HL-60 (cell line): Measurements from ENCODE around the gene NEURL2.

Experiments used
- DNase-seq, 2 experiments: peaks; one replicate each; pipeline ENCODE4 v3.0.0-alpha.2; 2010 to 2020; ENCODE audit warnings: low read depth in 1 of 2, low spot score in 1 of 2
- H3K27ac ChIP-seq: fragments of 250-450 bp; sonication (Bioruptor Pico); replicated peaks from 2 replicates; pipeline ENCODE4 v1.5.1; 2020; ENCODE audit warnings: mild to moderate bottlenecking, moderate library complexity
- H3K27me3 ChIP-seq: fragments of 250-450 bp; sonication (Bioruptor Pico); 2 replicates; pipeline ENCODE4 v1.5.1; 2021; ENCODE audit warnings: mild to moderate bottlenecking, moderate library complexity; ENCODE audit not compliant: insufficient read depth, poor library complexity, severe bottlenecking
- H3K4me3 ChIP-seq: replicated peaks from 2 replicates; pipeline ENCODE4 v1.5.1; 2011; ENCODE audit warnings: mild to moderate bottlenecking, control low read depth, low read length; ENCODE audit not compliant: insufficient read depth
- GABPA ChIP-seq: IDR thresholded peaks from 2 replicates; pipeline ENCODE4 v1.6.1; 2012; ENCODE audit warnings: low read depth
- POLR2AphosphoS5 ChIP-seq: IDR thresholded peaks from 2 replicates; pipeline ENCODE4 v1.6.1; 2012; ENCODE audit warnings: low read depth
- REST ChIP-seq: IDR thresholded peaks from 2 replicates; pipeline ENCODE4 v1.6.1; 2012; ENCODE audit warnings: low read depth; ENCODE audit not compliant: insufficient replicate concordance
- SPI1 ChIP-seq: IDR thresholded peaks from 2 replicates; pipeline ENCODE4 v1.6.1; 2012; ENCODE audit warnings: low read depth, mild to moderate bottlenecking, borderline replicate concordance
- TF ChIP-seq, protein P1 (sequence below): IDR thresholded peaks from one replicate; pipeline ENCODE4 v1.5.1; 2011; ENCODE audit warnings: low read length, control low read depth, inconsistent platforms; ENCODE audit not compliant: insufficient read depth

Gene NEURL2

GRCh38 chr20:45859916-45860315 lies 31.1 kb downstream of the NEURL2 start:
- Histone ChIP-seq H3K27ac (no peak overlapping the region), H3K27me3 (no peaks in the 10 kb centered on the region), H3K4me3 (no peak overlapping the region)
- no peak for DNase-seq
- TF ChIP-seq POLR2AphosphoS5 (no peak), SPI1 (no peak), GABPA (no peak)

DNA sequence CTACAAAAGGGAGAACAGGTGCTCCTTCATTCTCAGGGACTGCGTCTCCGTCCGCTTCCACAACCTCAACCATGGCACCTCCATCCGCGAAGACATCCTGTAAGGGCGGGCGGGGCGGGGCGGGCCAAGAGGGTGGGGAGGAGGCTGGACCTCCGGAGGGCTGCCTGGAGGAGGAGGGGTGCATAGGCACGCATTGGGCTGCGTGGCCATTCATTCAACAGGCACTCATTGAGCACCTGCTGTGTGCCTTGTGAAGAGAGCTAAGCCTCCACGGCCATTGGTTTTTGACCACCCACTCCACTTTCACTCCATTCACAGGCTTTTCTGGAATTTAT lies 33.2 kb downstream of the NEURL2 start:
- Histone ChIP-seq H3K27ac (peak overlapping the region; percentile 77), H3K4me3 (peak overlapping the region; percentile 94), H3K27me3 (no peaks in the 10 kb centered on the region)
- no peak for DNase-seq
- TF ChIP-seq SPI1 = no peak
- TF ChIP-seq POLR2AphosphoS5 = no peak
- TF ChIP-seq, protein P1, sequence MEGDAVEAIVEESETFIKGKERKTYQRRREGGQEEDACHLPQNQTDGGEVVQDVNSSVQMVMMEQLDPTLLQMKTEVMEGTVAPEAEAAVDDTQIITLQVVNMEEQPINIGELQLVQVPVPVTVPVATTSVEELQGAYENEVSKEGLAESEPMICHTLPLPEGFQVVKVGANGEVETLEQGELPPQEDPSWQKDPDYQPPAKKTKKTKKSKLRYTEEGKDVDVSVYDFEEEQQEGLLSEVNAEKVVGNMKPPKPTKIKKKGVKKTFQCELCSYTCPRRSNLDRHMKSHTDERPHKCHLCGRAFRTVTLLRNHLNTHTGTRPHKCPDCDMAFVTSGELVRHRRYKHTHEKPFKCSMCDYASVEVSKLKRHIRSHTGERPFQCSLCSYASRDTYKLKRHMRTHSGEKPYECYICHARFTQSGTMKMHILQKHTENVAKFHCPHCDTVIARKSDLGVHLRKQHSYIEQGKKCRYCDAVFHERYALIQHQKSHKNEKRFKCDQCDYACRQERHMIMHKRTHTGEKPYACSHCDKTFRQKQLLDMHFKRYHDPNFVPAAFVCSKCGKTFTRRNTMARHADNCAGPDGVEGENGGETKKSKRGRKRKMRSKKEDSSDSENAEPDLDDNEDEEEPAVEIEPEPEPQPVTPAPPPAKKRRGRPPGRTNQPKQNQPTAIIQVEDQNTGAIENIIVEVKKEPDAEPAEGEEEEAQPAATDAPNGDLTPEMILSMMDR = no peak
- no peak for TF ChIP-seq GABPA
- no peak for TF ChIP-seq REST

- peak; percentile 55; the same call in 1 of the 2 replicates for TF ChIP-seq SPI1
- peak; percentile 98 for TF ChIP-seq GABPA
- peak; percentile 69; the same call in 1 of the 2 replicates for TF ChIP-seq POLR2AphosphoS5
- TF ChIP-seq, protein P1 = no peak
- peak; percentile 41 for TF ChIP-seq REST
- DNase-seq = peak; percentile 99 to 100
- peak within 1 kb of the TSS; percentile 94 for H3K4me3 ChIP-seq
- H3K27ac ChIP-seq = peak within 1 kb of the TSS; percentile 77
- H3K27me3 ChIP-seq = no peaks in the 10 kb centered on the region
Measured at GRCh38 chr20:45857114-45857881, 33.7 kb downstream of the NEURL2 start, which contains the start of the genes ACOT8 and ZSWIM3. Gene ACOT8 (minus strand): TSS chr20:45857392. CDS start chr20:45857315, 77 bp downstream. Gene ZSWIM3 (plus strand): TSS chr20:45857614. CDS start chr20:45857826, 212 bp downstream.

DNA sequence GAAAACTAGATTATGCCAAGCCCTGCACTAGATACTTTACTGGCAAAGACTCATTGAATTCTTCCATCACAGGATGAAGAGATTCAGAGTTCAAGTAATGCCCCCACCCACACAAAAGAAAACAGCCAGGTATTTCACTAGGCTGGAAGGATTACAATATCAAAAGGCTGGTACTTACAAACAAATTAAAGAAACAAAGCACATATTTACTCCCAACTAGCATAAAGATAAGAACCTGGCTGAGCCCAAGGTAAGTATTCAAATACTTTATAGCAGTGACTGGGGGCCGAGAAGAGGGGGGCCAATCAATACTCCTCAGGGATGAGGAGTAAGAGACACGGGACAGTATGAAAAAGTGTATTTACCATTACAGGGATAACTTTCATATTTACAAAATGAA lies 37.5 kb downstream of the NEURL2 start:
- H3K27ac ChIP-seq = no peak overlapping the region
- no peak for DNase-seq
- H3K4me3 ChIP-seq = no peak overlapping the region
- H3K27me3 ChIP-seq = no peaks in the 10 kb centered on the region
- TF ChIP-seq SPI1 (no peak), REST (no peak), GABPA (no peak), POLR2AphosphoS5 (no peak)
- TF ChIP-seq, protein P1 = no peak
